ENCODE measurements around the gene HLA-A.
"Not testable (repeated sequence)": the region's sequence is repeated elsewhere in the genome, so short reads cannot be mapped to it uniquely, and the experiment has no call there.

Gene HLA-A

GRCh38 chr6:29974901-29975560, 32.7 kb downstream of the HLA-A start:
- no peak overlapping the region for H3K4me3 ChIP-seq (replicated peaks in 1 of 2; ENCODE audit: low read depth in 2 of 2, low read length in 2 of 2)
- DNase-seq (ENCODE audit: low read depth in 2 of 2), result no peak
- TF ChIP-seq CTCF (IDR thresholded peaks at IDR 0.05; ENCODE audit: low read depth, low read length), result no peak

DNA sequence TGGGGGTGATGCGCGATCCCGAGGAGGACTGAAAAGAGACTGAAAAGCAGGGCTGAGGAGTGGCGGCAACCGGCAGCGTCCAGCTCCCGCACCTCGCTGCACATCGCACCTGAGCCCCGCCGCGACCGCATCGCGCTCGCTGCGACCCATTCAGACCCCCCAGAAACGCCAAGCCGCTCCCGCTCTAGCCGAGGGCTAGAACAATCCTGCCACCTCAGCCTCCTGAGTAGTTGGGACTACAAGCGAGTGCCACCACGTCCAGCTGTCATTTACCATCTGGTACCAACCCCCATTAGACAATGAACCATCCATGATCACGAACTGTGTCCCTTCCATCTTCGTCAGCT, 33.2 kb downstream of the HLA-A start:
- H3K4me3 ChIP-seq (replicated peaks in 1 of 2; ENCODE audit: low read depth in 2 of 2, low read length in 2 of 2), result no peak overlapping the region
- DNase-seq (ENCODE audit: low read depth in 2 of 2), result no peak
- no peak for TF ChIP-seq CTCF (IDR thresholded peaks at IDR 0.05; ENCODE audit: low read depth, low read length)

GRCh38 chr6:29976253-29976587, 33.9 kb downstream of the HLA-A start:
- TF ChIP-seq CTCF (IDR thresholded peaks at IDR 0.05; ENCODE audit: low read depth, low read length), result no peak
- no peak for DNase-seq (ENCODE audit: low read depth in 2 of 2)
- peak overlapping the region; percentile 49 to 56 for H3K4me3 ChIP-seq (replicated peaks in 1 of 2; ENCODE audit: low read depth in 2 of 2, low read length in 2 of 2)

GRCh38 chr6:29976588-29977424, 34.5 kb downstream of the HLA-A start:
- peak; percentile 70 to 74 for DNase-seq (ENCODE audit: low read depth in 2 of 2)
- H3K4me3 ChIP-seq (replicated peaks in 1 of 2; ENCODE audit: low read depth in 2 of 2, low read length in 2 of 2), result peak overlapping the region; percentile 49 to 56
- peak; percentile 48 for TF ChIP-seq CTCF (IDR thresholded peaks at IDR 0.05; ENCODE audit: low read depth, low read length)

DNA sequence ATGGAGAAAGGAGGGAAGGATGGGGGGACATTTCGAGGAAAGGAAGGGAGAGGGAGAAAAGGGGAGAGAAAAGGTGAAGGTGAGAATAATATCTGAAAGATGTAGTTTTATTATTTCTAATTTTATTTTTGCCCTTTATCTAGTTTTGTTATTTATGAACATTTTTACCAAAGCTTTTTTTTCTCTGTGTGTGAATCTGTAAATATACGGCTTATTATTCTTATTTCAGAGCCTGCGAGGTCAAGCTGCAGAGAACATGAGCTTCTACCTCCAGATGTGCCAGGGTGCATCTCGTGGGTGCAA, 35.0 kb downstream of the HLA-A start:
- no peak for TF ChIP-seq CTCF (IDR thresholded peaks at IDR 0.05; ENCODE audit: low read depth, low read length)
- H3K4me3 ChIP-seq (replicated peaks in 1 of 2; ENCODE audit: low read depth in 2 of 2, low read length in 2 of 2), result peak overlapping the region; percentile 49 to 56
- DNase-seq (ENCODE audit: low read depth in 2 of 2), result no peak

GRCh38 chr6:29980013-29980412, 37.7 kb downstream of the HLA-A start:
- DNase-seq (ENCODE audit: low read depth in 2 of 2), result not testable (repeated sequence)

GRCh38 chr6:29980511-29980910, 38.2 kb downstream of the HLA-A start:
- TF ChIP-seq CTCF (IDR thresholded peaks at IDR 0.05; ENCODE audit: low read depth, low read length), result no peak
- DNase-seq (ENCODE audit: low read depth in 2 of 2), result no peak
- no peak overlapping the region for H3K4me3 ChIP-seq (replicated peaks in 1 of 2; ENCODE audit: low read depth in 2 of 2, low read length in 2 of 2)

More at GRCh38 chr6:29980013-29980412, 37.7 kb downstream of the HLA-A start:
- H3K4me3 ChIP-seq (replicated peaks in 1 of 2; ENCODE audit: low read depth in 2 of 2, low read length in 2 of 2), result not testable (repeated sequence)
